LoVo (cell line): ENCODE measurements around the gene ASPRV1.

Experiments used
- DNase-seq: peaks from one replicate; pipeline ENCODE4 v3.0.0-alpha.2; 2016; ENCODE audit warnings: low spot score

Gene ASPRV1

GRCh38 chr2:69988086-69988635 lies 26.7 kb upstream of the ASPRV1 start:
- DNase-seq = no peak

DNA sequence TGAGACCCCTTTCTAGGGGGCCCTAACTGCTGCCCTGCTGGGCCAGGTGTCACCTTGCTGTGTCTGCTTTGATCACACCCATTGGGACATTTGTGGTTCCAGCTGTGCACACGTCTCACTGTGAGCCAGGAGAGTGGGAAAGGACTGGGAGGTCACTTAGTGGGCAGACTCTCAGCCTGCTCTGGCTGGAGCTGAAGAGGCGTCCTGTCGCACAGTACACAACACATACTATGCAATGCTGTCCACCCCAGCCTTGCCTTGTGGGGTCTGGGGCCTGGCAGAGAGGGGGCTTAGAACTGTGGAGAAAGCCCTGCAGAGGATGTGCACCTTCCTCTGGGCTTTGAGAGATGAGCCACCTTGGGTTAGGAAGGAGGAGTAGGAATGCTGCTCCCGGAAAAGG lies 25.3 kb upstream of the ASPRV1 start:
- DNase-seq = no peak

- DNase-seq = no peak
These were observed 24.3 kb upstream of the ASPRV1 start for GRCh38 chr2:69985688-69986087.

DNA sequence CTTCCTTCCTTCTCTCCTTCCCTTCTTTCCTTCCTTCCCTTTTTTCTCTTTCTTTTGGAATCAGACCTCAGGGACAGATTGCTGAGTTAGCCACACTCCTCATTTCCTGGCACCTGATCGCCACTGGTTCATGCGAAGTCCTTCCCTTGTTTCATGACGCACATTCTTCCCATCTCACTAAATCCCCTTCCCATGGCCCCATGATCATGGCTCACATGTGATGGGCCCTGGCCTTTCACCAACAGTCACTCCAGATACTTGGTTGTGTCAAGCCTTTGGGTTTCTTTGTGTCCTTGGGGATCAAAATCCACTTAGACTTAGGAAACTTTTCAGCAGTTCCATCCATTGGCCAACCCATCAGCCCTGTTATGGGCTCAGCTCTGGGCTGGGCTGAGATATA lies 23.8 kb upstream of the ASPRV1 start:
- DNase-seq = no peak

DNA sequence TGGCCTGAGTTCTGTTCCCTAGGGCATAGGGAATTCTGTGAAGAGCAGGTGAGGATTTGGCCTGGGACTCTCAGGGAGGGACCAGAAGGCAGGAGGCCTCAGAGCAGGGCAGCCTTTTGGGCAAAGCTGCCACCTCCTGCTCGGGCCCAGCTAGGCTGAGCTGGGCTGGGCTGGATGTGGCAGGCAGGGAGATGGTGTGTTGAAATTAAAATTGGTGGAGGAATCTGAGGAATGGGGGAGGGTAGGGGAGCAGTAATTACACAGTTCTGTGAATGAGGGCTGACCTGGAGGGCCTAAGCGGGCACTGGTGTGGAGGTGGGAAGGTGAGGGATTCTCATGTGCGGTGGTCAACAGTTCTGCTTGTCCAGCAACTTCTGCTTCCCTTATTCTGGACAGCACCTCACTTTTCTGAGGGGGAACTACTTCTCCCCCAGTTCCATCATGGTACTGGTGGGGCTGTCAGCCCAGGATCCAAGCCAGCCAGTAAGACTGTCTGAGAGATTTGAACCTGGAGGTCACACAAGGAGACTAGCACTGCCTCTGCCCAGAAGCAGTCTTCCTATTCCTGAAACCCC lies 22.0 kb upstream of the ASPRV1 start:
- DNase-seq = no peak

GRCh38 chr2:69979902-69980807 lies 18.7 kb upstream of the ASPRV1 start:
- DNase-seq = no peak

GRCh38 chr2:69977906-69978482 lies 16.6 kb upstream of the ASPRV1 start:
- DNase-seq = no peak

DNA sequence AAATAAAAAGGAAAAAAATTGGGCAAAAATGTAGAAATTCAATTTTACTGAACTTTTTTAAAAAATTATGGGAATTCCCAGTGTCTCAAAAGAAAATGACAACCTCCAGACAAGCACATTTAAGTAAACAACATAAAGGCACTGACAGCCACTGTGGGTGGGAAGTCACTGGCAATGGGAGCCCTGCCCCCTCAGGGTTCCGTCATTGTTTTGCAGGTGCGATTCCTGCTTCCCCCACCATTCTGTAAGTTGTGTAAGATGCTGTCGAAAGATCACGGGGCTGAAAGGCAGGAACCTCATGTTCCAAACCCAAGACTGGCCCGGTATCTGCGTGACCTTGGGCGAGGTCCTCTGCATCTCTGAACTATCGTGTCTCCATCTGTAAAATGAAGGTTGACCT lies 15.8 kb upstream of the ASPRV1 start:
- no peak for DNase-seq

DNA sequence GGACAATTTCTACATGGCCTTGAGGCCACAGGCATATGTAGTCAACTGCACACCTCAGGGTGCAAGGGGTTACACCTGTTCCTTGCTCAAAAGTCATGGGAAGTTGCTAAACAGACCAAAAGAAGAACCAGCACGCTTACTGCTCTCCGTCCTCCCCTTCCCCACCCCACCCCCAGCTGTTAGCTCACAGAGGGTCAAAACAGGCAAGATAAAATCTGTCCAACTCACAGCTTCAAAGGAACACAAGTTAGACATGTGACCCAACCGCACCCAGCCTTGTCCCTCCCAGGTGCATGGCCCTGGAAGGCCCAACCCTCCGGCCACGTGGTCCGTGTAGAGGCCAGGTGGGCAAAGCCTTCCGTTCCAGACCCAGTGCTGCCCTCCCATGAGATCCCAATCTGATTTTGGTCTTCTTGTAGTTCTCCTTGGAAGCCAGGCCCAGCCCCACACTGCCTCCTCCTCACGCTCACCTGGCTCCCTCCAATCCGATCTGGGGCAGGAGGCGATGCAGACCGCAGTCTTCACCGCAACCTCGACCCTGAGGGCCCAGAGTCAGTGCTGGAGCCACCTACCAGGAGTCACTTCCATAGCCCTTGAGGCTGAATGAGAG lies 14.5 kb upstream of the ASPRV1 start:
- DNase-seq = no peak

DNA sequence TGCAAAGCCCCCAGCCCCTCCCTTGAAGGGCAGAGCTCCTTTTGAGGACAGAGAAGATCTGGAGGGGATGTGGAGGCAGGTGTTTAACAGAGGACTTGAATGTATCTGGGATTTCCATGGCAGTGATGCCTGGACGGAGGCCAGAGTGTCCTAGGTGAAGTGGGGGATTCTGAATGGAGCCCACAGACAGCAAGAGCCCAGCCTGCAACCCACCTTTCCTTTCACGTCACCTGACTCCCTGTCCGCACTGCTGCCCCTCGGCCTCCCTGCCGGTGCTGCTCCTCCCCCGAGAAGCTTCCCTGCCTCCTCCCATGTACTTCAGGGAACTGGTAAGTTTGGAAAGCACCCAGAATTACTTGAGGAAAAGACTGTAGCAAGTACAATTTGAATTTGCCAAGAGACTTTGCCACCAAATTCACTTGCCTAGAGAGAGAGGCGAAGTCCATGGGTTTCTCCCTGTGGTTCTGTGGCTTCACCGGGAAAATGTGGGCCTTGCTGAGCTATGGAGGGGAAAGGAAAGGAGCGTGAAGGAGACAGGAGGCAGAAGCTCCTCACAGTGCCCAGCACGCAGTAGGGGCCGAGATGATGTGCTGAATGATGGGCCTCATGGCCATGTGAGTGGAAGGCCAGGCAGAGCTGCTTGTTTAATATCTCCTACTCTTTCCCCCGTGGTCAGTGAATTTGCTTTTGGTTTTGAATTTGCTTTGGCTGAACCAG lies 13.9 kb upstream of the ASPRV1 start:
- DNase-seq = no peak

- no peak for DNase-seq
These were observed 11.9 kb upstream of the ASPRV1 start for GRCh38 chr2:69973335-69973735.

- DNase-seq = no peak
These were observed 11.4 kb upstream of the ASPRV1 start for GRCh38 chr2:69972822-69973221.

- no peak for DNase-seq
These were observed 8.6 kb upstream of the ASPRV1 start for GRCh38 chr2:69969991-69970390.

- no peak for DNase-seq
These were observed 7.9 kb upstream of the ASPRV1 start for GRCh38 chr2:69969126-69969983.

DNA sequence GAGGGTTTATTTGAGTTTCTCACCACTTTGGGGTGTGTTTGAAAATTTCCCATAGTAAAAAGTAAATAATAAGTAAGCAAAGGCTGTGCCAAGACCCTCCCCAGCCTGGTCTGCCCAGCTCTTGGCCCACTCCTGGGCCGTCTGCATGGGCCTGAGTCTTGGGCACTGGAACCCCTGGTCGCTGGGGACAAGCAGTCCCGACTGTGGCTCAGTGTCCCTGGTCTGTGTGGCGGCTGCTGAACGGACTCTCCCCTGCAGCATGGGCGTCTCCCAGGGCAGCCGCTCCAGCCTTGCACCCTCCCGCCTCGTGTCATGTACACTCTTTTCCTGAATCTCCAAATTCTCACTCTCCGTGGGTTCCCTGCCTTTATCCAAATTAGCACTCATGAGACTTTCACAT lies 7.2 kb upstream of the ASPRV1 start:
- DNase-seq = no peak

- no peak for DNase-seq
These were observed 5.1 kb upstream of the ASPRV1 start for GRCh38 chr2:69966496-69966895.

GRCh38 chr2:69965756-69966445 lies 4.5 kb upstream of the ASPRV1 start:
- no peak for DNase-seq

DNA sequence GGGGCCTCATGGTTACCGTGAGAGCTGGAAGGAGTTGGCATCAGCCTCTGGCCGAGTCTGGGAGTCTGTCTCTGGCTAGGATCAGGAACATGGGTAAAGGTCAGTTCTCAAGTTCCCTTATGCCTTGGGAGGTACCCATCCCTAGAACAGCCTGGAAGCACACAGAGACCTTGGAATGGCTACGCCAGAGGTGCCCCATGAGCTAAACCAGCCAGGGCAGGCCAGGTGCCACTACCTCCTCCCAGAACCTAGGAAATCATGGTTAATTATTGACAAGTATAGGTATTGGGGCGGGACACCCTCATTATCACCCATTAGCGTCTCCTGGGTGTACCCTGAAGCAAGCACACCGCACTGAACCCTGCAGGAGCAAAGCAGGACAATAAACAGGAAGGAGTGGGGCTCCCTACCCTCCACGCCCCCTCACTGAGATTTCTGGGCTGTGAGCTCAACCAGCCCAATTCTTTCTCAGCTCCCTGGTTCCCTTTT lies 3.0 kb upstream of the ASPRV1 start:
- DNase-seq = no peak

GRCh38 chr2:69962986-69963730 lies 1.7 kb upstream of the ASPRV1 start:
- DNase-seq = no peak
